Fibroblast of gingiva (primary cell): ENCODE results near the gene DUXA.

Experiments used
- DNase-seq: peaks from one replicate; pipeline ENCODE4 v3.0.0-alpha.2; 2011; ENCODE audit warnings: low read depth

Gene DUXA

GRCh38 chr19:57105976-57106721 lies 61.1 kb downstream of the DUXA start:
- no peak for DNase-seq
